ENCODE data around the gene SLC35B2.

SLC35B2 gene

DNA sequence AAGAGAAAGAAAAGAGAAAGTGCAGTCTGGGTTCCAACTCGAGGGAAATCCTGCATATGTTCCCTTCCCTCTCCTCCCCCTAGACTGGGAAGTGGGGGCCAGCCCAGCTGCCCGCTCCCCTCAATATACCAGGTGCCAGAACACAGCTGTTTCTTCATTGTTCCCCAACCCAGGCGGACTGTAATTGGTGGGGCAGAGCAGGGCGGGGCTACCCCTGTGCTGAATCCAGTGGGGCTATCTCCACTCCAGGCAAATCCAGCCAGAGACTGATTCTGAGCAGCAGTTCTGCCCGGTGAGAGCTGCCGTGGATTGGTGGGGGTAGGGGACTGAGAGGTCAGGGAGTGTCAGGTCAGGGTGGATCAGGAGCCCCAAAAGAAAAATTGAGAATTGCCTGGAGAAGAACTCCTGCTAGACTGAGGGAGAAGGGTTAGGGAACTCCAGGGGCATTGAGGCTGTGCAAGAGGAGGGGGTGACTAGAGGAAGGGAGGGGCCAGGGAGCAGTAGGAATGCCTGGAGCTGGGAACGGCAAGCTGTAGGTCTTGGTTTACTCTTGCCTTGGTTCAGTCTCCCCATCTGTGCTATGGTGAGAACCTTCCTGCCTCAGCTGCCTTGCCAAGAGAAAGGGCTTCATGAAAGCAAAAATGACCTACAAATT lies 40.5 kb downstream of the SLC35B2 start, which contains the start of gene MYMX:
Gene MYMX, plus strand, starts transcription at position 250 of the 655 bp plus-strand sequence. CDS start 546 bp downstream, outside the sequence.
- Histone ChIP-seq H3K9me3 (ENCODE audit: control insufficient read depth, insufficient read depth, low read depth, low read length) (no peaks in the 10 kb centered on the region), H3K4me1 (ENCODE audit: control insufficient read depth, insufficient read depth, low read length) (peaks cover 7% of the 10 kb centered on the region), H3K27ac (ENCODE audit: extremely low read depth, low read depth, low read length) (no peak within 1 kb of the TSS), H3K4me3 (ENCODE audit: low read depth, low read length) (no peak within 1 kb of the TSS), H3K36me3 (ENCODE audit: control insufficient read depth in 2 of 2, insufficient read depth in 1 of 2, low read length in 2 of 2) (no peaks in the 10 kb centered on the region)
- TF ChIP-seq ZNF707 (tag by site-specific recombination; IDR thresholded peaks at IDR 0.05), result no peak
- 0 out of 2 replicates have a peak, but pooled peaks have one; percentile 28 for TF ChIP-seq ZNF600 (tag by site-specific recombination; IDR thresholded peaks at IDR 0.05)
- no peak for TF ChIP-seq KLF10 (tag by site-specific recombination; IDR thresholded peaks at IDR 0.05)
- no peak for TF ChIP-seq ZNF223 (tag by site-specific recombination; IDR thresholded peaks at IDR 0.05)
- no peak for TF ChIP-seq ZNF266 (tag by site-specific recombination; IDR thresholded peaks at IDR 0.05; ENCODE audit: low read depth)
- TF ChIP-seq ZNF624 (tag by site-specific recombination; IDR thresholded peaks at IDR 0.05), result no peak
- peak; percentile 74 for TF ChIP-seq ZNF341 (tag by site-specific recombination; IDR thresholded peaks at IDR 0.05; ENCODE audit: low read depth)
- no peak for TF ChIP-seq ZNF26 (tag by site-specific recombination; IDR thresholded peaks at IDR 0.05)
- no peak for TF ChIP-seq ZNF248 (tag by site-specific recombination; IDR thresholded peaks at IDR 0.05)
- TF ChIP-seq ZBTB17 (tag by site-specific recombination; IDR thresholded peaks at IDR 0.05), result peak; percentile 79
- no peak for TF ChIP-seq ZNF133 (tag by site-specific recombination; IDR thresholded peaks at IDR 0.05)
- ChIA-PET POLR2A (no interaction called here), CTCF (interaction anchor here (0.6 to 0.7 kb wide), 3 partner anchors 21 to 550 kb away, joined by 3 to 7 read pairs (median 6); no protein-coding TSS in a partner anchor)

DNA sequence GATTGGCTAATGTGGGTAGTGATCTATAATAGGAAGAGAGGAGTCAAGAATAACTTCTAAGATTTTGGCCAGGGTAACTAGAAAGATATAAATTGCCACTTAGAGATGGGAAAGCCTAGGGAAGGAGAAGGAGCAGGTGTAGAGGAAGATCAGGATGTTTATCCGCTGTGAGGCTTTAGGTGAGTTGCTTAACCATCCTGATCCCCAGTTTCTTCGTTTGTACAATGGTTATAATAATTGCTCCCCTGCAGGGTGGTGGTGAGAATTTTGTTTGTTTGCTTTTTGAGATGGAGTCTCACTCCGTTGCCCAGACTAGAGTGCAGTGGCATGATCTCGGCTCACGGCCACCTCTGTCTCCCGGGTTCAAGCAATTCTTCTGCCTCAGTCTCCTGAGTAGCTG lies 43.0 kb downstream of the SLC35B2 start:
- CTCF ChIA-PET, result no interaction called here
- 0 out of 2 replicates have a peak, but pooled peaks have one; percentile 50 for TF ChIP-seq ZNF768 (tag by site-specific recombination; IDR thresholded peaks at IDR 0.05)
- no peak for TF ChIP-seq ZNF626 (tag by site-specific recombination; IDR thresholded peaks at IDR 0.05)
- no peak overlapping the region for H3K4me3 ChIP-seq (ENCODE audit: low read depth, low read length)
- peaks cover 3% of the 10 kb centered on the region for H3K4me1 ChIP-seq (ENCODE audit: control insufficient read depth, insufficient read depth, low read length)
- no peaks in the 10 kb centered on the region for H3K36me3 ChIP-seq (ENCODE audit: control insufficient read depth in 2 of 2, insufficient read depth in 1 of 2, low read length in 2 of 2)
- H3K9me3 ChIP-seq (ENCODE audit: control insufficient read depth, insufficient read depth, low read depth, low read length), result no peaks in the 10 kb centered on the region
- no peak overlapping the region for H3K27ac ChIP-seq (ENCODE audit: extremely low read depth, low read depth, low read length)
- POLR2A ChIA-PET, result interaction anchor here (1.9 kb wide), 1 partner anchor 10 kb away, joined by 6 read pairs; the partner anchor contains the start of gene SLC29A1

DNA sequence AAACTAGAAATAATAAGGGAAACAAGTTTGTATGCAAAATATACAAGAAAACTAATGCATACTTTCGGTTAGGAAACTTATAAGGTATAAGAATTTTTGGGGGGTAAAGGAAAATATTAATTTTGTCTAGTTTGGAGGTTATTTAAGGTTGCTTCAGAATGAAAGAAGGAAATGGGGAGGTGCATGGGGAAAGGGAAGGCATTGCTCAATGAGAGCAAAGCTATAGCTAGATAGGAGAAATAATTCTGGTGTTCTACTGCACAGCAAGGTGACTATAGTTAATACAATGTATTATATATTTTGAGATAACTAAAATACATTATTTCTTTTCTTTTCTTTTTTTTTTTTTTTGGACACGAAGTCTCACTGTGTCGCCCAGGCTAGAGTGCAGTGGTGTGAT lies 46.0 kb downstream of the SLC35B2 start:
- H3K4me3 ChIP-seq (ENCODE audit: low read depth, low read length), result no peak overlapping the region
- TF ChIP-seq YY2 (tag by site-specific recombination; IDR thresholded peaks at IDR 0.05) (no peak), ZNF549 (tag by site-specific recombination; IDR thresholded peaks at IDR 0.05) (no peak), ZNF140 (tag by site-specific recombination; IDR thresholded peaks at IDR 0.05) (no peak), ZNF211 (tag by site-specific recombination; IDR thresholded peaks at IDR 0.05; ENCODE audit: low read depth) (no peak), ZNF266 (tag by site-specific recombination; IDR thresholded peaks at IDR 0.05; ENCODE audit: low read depth) (no peak)
- TF ChIP-seq, protein P1, sequence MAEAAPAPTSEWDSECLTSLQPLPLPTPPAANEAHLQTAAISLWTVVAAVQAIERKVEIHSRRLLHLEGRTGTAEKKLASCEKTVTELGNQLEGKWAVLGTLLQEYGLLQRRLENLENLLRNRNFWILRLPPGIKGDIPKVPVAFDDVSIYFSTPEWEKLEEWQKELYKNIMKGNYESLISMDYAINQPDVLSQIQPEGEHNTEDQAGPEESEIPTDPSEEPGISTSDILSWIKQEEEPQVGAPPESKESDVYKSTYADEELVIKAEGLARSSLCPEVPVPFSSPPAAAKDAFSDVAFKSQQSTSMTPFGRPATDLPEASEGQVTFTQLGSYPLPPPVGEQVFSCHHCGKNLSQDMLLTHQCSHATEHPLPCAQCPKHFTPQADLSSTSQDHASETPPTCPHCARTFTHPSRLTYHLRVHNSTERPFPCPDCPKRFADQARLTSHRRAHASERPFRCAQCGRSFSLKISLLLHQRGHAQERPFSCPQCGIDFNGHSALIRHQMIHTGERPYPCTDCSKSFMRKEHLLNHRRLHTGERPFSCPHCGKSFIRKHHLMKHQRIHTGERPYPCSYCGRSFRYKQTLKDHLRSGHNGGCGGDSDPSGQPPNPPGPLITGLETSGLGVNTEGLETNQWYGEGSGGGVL (tag by site-specific recombination; IDR thresholded peaks at IDR 0.05), result no peak
- TF ChIP-seq, protein P2, sequence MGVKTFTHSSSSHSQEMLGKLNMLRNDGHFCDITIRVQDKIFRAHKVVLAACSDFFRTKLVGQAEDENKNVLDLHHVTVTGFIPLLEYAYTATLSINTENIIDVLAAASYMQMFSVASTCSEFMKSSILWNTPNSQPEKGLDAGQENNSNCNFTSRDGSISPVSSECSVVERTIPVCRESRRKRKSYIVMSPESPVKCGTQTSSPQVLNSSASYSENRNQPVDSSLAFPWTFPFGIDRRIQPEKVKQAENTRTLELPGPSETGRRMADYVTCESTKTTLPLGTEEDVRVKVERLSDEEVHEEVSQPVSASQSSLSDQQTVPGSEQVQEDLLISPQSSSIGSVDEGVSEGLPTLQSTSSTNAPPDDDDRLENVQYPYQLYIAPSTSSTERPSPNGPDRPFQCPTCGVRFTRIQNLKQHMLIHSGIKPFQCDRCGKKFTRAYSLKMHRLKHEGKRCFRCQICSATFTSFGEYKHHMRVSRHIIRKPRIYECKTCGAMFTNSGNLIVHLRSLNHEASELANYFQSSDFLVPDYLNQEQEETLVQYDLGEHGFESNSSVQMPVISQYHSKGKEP (tag by site-specific recombination; IDR thresholded peaks at IDR 0.05), result no peak
- H3K27ac ChIP-seq (ENCODE audit: extremely low read depth, low read depth, low read length), result no peak overlapping the region
- POLR2A ChIA-PET, result interaction anchor here (0.6 kb wide), 1 partner anchor 27 kb away, joined by 3 read pairs; no protein-coding TSS in a partner anchor
- H3K36me3 ChIP-seq (ENCODE audit: control insufficient read depth in 2 of 2, insufficient read depth in 1 of 2, low read length in 2 of 2), result no peaks in the 10 kb centered on the region
- no peaks in the 10 kb centered on the region for H3K9me3 ChIP-seq (ENCODE audit: control insufficient read depth, insufficient read depth, low read depth, low read length)
- CTCF ChIA-PET, result interaction anchor here (0.6 kb wide), 1 partner anchor 28 kb away, joined by 3 read pairs; no protein-coding TSS in a partner anchor
- H3K4me1 ChIP-seq (ENCODE audit: control insufficient read depth, insufficient read depth, low read length), result no peaks in the 10 kb centered on the region

Data from HEK293 (cell line).